AG04450 (cell line): ENCODE data around the gene OGFOD1. TPM values are rescaled to one million over a fixed set of nuclear protein-coding genes. Genes with fewer than 3 reads are reported as not detected.

Experiments
- CTCF ChIA-PET: fragments of 300-600, 350-600 bp; formaldehyde crosslinking; extraction: SDS; loops from one replicate; lab custom pipeline; 2022; ENCODE audit warnings: antibody characterized with exemption, inconsistent platforms; lab: Charles Lee
- POLR2A ChIA-PET: fragments of 350-600 bp; formaldehyde crosslinking; extraction: SDS; loops from one replicate; lab custom pipeline; 2021; ENCODE audit warnings: antibody characterized with exemption, inconsistent platforms; lab: Yijun Ruan, JAX
- DNase-seq: peaks from one replicate; pipeline ENCODE4 v3.0.0-alpha.2; 2011; ENCODE audit warnings: low read depth, low spot score
- H3K27ac ChIP-seq: one replicate; pipeline ENCODE4 v1.5.1; 2012; ENCODE audit warnings: low read depth, low read length, control low read depth
- H3K27me3 ChIP-seq: one replicate; pipeline ENCODE4 v1.6.0; 2012; ENCODE audit warnings: low read length; ENCODE audit not compliant: control insufficient read depth, insufficient read depth
- H3K4me3 ChIP-seq: 2 replicates; pipeline ENCODE4 v1.5.1; 2011; ENCODE audit warnings: mild to moderate bottlenecking, low read depth, low read length, control low read depth
- H3K9me3 ChIP-seq: 2 replicates; pipeline ENCODE4 v1.5.1; 2012; ENCODE audit warnings: low read length; ENCODE audit not compliant: control insufficient read depth, insufficient read depth
- CTCF ChIP-seq: IDR thresholded peaks from 2 replicates; pipeline ENCODE4 v1.5.1; 2011; ENCODE audit warnings: low read depth, low read length, control low read depth, inconsistent platforms
- polyA plus RNA-seq: library from polyadenylated mRNA; depleted of rRNA; stranded (reverse); fragments of >200 nt; gene quantifications from 2 replicates; pipeline ENCODE4 v1.2.3, GENCODE V29; 2011

OGFOD1 gene
- polyA plus RNA-seq, 1 experiment, result 89.0 TPM

GRCh38 chr16:56426585-56426984 is 24.8 kb upstream of the OGFOD1 start:
- H3K4me3 ChIP-seq, result no peak overlapping the region
- POLR2A ChIA-PET, result no interaction called here
- TF ChIP-seq CTCF, result no peak

GRCh38 chr16:56428091-56428490 is 23.3 kb upstream of the OGFOD1 start:
- H3K27me3 ChIP-seq, result no peaks in the 10 kb centered on the region
- H3K9me3 ChIP-seq, result no peaks in the 10 kb centered on the region
- ChIA-PET POLR2A (no interaction called here), CTCF (interaction anchor here (1.9 kb wide), 1 partner anchor 109 kb away, joined by 5 read pairs; no protein-coding TSS in a partner anchor)
- H3K4me3 ChIP-seq, result no peak overlapping the region
- TF ChIP-seq CTCF, result no peak
- H3K27ac ChIP-seq, result no peak overlapping the region
- no peak for DNase-seq

More at GRCh38 chr16:56426585-56426984, 24.8 kb upstream of the OGFOD1 start:
- DNase-seq, result no peak
- H3K27ac ChIP-seq, result no peak overlapping the region
- H3K27me3 ChIP-seq, result no peaks in the 10 kb centered on the region
- no peaks in the 10 kb centered on the region for H3K9me3 ChIP-seq
- CTCF ChIA-PET, result interaction anchor here (0.8 to 1.9 kb wide), 2 partner anchors 70 to 108 kb away, joined by 3 to 5 read pairs; no protein-coding TSS in a partner anchor

- no peak for TF ChIP-seq CTCF
These were observed 15.1 kb upstream of the OGFOD1 start for GRCh38 chr16:56436258-56436657.

GRCh38 chr16:56438038-56438437 is 13.3 kb upstream of the OGFOD1 start:
- CTCF ChIA-PET, result interaction anchor here (1.0 kb wide), 1 partner anchor 119 kb away, joined by 3 read pairs; no protein-coding TSS in a partner anchor
- Histone ChIP-seq H3K4me3 (no peak overlapping the region), H3K27me3 (no peaks in the 10 kb centered on the region), H3K27ac (no peak overlapping the region), H3K9me3 (no peaks in the 10 kb centered on the region)
- DNase-seq, result no peak
- POLR2A ChIA-PET, result interaction anchor here (0.7 to 1.4 kb wide), 2 partner anchors 13 to 38 kb away, joined by 3 read pairs; partner anchors contain the start of genes NUDT21 and OGFOD1
- no peak for TF ChIP-seq CTCF

More at GRCh38 chr16:56436258-56436657, 15.1 kb upstream of the OGFOD1 start:
- Histone ChIP-seq H3K27ac (no peak overlapping the region), H3K4me3 (no peak overlapping the region), H3K27me3 (no peaks in the 10 kb centered on the region), H3K9me3 (no peaks in the 10 kb centered on the region)
- ChIA-PET POLR2A (no interaction called here), CTCF (no interaction called here)
- DNase-seq, result no peak

GRCh38 chr16:56447286-56447685 is 4.1 kb upstream of the OGFOD1 start:
- Histone ChIP-seq H3K27ac (no peak overlapping the region), H3K27me3 (no peaks in the 10 kb centered on the region), H3K4me3 (no peak overlapping the region), H3K9me3 (no peaks in the 10 kb centered on the region; the same call in 1 of the 2 replicates)
- no peak for TF ChIP-seq CTCF
- POLR2A ChIA-PET, result interaction anchor here (0.5 kb wide), 1 partner anchor 16 kb away, joined by 3 read pairs; no protein-coding TSS in a partner anchor
- CTCF ChIA-PET, result no interaction called here
- no peak for DNase-seq
